Mucosa of stomach (tissue), 1 donor: ENCODE measurements around the gene SBK1.

Experiments
- H3K27me3 ChIP-seq: one replicate; pipeline ENCODE4 v1.7.0; 2013; ENCODE audit warnings: mild to moderate bottlenecking, low read length; ENCODE audit not compliant: control insufficient read depth, insufficient read depth
- H3K36me3 ChIP-seq: one replicate; pipeline ENCODE4 v1.7.0; 2013; ENCODE audit warnings: low read length; ENCODE audit not compliant: control insufficient read depth, insufficient read depth
- H3K4me1 ChIP-seq: one replicate; pipeline ENCODE4 v1.7.0; 2013; ENCODE audit warnings: mild to moderate bottlenecking, low read length; ENCODE audit not compliant: control insufficient read depth, insufficient read depth
- H3K4me3 ChIP-seq: one replicate; pipeline ENCODE4 v1.7.0; 2013; ENCODE audit warnings: low read length
- H3K9ac ChIP-seq: one replicate; pipeline ENCODE4 v1.7.0; 2013; ENCODE audit warnings: mild to moderate bottlenecking, low read length, moderate library complexity
- H3K9me3 ChIP-seq: one replicate; pipeline ENCODE4 v1.7.0; 2013; ENCODE audit warnings: mild to moderate bottlenecking, low read length, moderate library complexity; ENCODE audit not compliant: control insufficient read depth
- donor health status: Pancreatic carcinoma.

SBK1 gene

DNA sequence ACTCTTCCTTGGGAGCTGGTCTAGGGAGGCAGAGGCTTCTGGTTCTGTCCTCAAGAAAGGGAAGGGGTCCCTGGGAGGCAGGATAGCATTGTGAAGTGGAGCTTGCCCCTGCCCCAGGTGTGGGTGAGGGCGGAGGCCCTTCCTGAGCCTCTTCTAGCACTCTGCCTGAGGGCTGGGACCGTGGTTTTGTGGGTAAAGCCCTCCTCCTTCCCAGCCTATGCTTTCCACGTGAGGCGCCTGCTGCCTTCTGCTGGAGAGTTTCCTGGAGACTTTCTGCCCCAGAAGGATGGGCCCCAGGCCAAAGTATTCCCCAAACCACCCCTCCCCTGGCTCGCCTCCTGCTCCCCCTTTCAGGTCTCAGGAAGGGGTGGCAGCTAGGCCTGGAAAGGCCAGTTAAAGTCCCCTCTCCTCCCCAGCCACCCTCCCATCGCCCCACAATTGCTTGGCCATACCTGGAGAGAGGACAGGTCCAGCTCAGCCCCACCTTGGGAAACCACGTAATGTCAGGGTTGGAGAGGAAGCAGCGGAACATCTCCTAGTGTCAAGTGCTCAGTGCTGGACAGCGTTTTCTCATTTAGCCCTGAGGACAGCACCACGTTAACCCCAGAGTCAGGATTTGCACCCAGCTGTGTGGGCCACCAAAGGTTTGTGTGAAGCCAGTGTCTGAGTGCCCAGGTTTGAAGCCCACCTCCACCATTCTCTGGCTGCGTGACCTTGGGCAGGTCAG is 5.6 kb downstream of the SBK1 start:
- H3K4me1 ChIP-seq = peaks cover 7% of the 10 kb centered on the region
- H3K4me3 ChIP-seq = no peak overlapping the region
- peaks cover 20% of the 10 kb centered on the region for H3K27me3 ChIP-seq
- no peaks in the 10 kb centered on the region for H3K9me3 ChIP-seq
- H3K36me3 ChIP-seq = no peaks in the 10 kb centered on the region
- H3K9ac ChIP-seq = no peak overlapping the region

DNA sequence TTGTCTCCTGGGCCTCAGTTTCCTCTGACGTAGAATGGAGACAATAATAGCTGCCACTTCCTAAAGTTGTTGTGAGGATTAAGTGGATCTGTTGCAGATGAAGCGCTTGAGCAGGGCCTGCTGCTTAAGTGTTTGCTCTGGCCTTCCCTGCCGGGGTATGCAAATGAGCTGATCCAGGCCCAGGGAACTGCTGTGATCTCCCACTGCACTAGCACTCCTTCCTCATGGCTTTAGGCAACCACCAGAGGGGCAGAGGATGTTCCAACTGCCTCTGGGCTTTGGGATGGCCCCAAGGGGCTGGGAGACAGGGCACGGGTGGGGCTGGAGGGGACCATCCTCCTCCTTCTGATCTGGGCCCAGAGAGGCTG is 6.2 kb downstream of the SBK1 start:
- Histone ChIP-seq H3K9ac (no peak overlapping the region), H3K4me3 (no peak overlapping the region), H3K36me3 (no peaks in the 10 kb centered on the region), H3K9me3 (no peaks in the 10 kb centered on the region), H3K4me1 (peaks cover 1% of the 10 kb centered on the region), H3K27me3 (peaks cover 14% of the 10 kb centered on the region)

DNA sequence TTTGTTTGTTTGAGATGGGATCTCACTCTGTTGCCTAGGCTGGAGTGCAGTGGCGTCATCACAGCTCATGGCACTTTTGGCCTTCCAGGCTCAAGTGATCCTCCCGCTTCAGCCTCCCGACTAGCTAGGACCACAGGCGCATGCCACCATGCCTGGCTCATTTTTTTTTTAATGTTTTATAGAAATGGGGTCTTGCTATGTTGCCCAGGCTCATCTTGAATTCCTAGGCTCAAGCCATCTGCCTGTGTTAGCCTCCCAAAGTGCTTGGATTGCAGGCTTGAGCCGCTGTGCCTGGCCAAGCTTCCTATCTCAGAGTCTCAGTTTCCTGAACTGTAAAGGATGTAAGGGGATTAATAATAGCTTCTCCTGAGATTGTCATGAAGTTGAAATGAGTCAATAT is 8.0 kb downstream of the SBK1 start:
- no peaks in the 10 kb centered on the region for H3K27me3 ChIP-seq
- H3K9me3 ChIP-seq = no peaks in the 10 kb centered on the region
- H3K4me1 ChIP-seq = no peaks in the 10 kb centered on the region
- no peaks in the 10 kb centered on the region for H3K36me3 ChIP-seq
- H3K4me3 ChIP-seq = no peak overlapping the region
- H3K9ac ChIP-seq = no peak overlapping the region

DNA sequence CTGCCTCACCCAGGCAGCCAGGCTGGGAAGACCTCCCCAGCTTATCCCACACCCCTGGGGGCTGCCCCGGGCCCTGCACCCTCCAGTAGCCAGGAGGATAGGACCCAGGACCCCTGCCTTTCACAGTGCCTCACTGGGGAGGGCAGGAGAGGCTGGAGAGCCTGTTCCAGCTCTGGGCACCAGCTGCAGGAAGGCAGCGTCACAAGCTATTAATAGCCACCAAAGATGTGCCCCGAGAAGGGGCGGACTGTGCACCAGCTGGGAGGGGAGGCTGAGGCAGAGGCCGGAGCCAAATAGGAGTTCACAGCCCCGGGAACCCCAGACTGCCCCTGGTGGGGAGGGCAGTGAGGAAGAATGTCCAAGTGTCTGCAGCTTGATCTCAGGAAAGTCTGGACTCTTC is 8.8 kb downstream of the SBK1 start:
- H3K9me3 ChIP-seq = no peaks in the 10 kb centered on the region
- no peaks in the 10 kb centered on the region for H3K27me3 ChIP-seq
- no peak overlapping the region for H3K4me3 ChIP-seq
- H3K36me3 ChIP-seq = no peaks in the 10 kb centered on the region
- H3K9ac ChIP-seq = no peak overlapping the region
- H3K4me1 ChIP-seq = no peaks in the 10 kb centered on the region

DNA sequence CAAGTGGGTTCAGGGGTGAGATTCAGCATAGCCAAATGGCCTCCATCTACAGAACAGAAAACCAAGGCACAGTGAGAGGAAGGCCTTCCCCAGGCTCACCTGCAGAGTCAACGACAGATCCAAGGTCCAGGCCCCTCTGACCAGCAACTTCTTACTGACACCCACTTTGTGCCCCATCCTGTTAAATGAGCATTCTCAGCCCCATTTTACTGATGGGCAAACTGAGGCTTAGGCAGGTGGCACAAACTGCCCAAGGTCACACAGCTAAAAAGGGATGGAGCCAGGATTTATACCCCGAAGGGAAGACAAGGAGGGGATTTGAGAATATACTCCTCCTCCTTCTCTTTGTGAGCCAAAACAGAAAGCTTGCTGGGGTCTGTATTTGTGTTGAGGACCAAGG is 9.3 kb downstream of the SBK1 start:
- no peaks in the 10 kb centered on the region for H3K36me3 ChIP-seq
- no peaks in the 10 kb centered on the region for H3K9me3 ChIP-seq
- H3K27me3 ChIP-seq = no peaks in the 10 kb centered on the region
- H3K4me1 ChIP-seq = no peaks in the 10 kb centered on the region
- H3K4me3 ChIP-seq = no peak overlapping the region
- no peak overlapping the region for H3K9ac ChIP-seq

DNA sequence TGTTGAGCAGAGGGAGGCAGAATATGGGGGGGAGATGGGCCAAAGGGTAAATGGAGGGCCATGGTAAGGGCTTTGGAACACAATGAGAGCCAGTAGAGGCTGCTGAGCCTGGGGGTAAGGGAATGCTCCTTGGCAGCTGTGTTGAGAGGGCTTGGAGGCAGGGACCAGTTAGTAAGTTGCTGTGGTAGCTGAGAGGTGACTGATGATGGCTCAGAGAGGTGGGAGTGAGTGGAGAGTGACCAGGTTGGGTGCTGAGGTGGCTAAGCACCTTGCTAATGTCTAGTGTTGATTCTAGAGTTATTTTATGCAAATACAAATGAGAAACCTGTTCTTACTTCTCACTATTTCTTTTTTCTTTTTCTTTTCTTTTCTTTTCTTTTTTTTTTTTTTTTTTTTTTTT is 10.8 kb downstream of the SBK1 start:
- H3K9ac ChIP-seq = no peak overlapping the region
- no peaks in the 10 kb centered on the region for H3K27me3 ChIP-seq
- no peak overlapping the region for H3K4me3 ChIP-seq
- no peaks in the 10 kb centered on the region for H3K9me3 ChIP-seq
- H3K36me3 ChIP-seq = no peaks in the 10 kb centered on the region
- H3K4me1 ChIP-seq = no peaks in the 10 kb centered on the region

DNA sequence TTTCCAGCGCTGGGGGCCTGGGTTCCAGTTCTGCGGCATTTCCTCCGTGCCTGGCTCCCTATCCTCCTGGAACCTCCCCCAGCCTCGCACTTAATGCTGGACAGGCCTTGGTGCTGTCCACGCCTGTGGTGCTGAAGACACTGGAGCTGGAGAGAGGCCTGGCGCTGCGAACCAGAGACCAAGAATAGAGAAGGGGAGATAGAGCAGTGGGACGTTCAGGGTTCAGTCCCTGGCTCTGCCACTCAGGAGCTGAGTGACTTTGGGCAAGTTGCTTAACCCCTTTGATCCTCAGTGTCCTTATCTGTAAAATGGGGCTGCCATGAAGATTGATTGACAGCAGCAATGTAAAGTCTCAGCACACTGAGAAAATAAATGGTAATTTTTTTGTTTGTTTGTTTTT is 11.9 kb downstream of the SBK1 start:
- H3K9me3 ChIP-seq = no peaks in the 10 kb centered on the region
- H3K4me3 ChIP-seq = no peak overlapping the region
- no peaks in the 10 kb centered on the region for H3K27me3 ChIP-seq
- H3K4me1 ChIP-seq = no peaks in the 10 kb centered on the region
- no peak overlapping the region for H3K9ac ChIP-seq
- H3K36me3 ChIP-seq = no peaks in the 10 kb centered on the region

DNA sequence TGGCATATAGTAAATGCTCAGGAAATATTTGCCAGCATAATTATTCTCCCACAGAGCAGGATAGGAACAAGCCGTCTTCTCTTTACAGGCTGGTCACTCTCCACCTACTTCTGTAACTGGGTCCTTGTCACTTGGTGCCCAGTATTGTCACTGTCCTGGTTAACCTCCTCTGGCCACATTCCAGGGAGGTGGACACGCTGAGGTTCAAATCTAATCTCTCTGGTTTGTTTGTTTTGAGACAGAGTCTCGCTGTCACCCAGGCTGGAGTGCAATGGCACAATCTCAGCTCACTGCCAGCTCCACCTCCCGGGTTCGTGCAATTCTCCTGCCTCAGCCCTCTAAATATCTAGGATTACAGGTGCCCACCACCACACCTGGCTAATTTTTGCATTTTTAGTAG is 15.6 kb downstream of the SBK1 start:
- Histone ChIP-seq H3K27me3 (no peaks in the 10 kb centered on the region), H3K36me3 (no peaks in the 10 kb centered on the region), H3K9me3 (no peaks in the 10 kb centered on the region), H3K9ac (no peak overlapping the region), H3K4me3 (no peak overlapping the region), H3K4me1 (no peaks in the 10 kb centered on the region)

DNA sequence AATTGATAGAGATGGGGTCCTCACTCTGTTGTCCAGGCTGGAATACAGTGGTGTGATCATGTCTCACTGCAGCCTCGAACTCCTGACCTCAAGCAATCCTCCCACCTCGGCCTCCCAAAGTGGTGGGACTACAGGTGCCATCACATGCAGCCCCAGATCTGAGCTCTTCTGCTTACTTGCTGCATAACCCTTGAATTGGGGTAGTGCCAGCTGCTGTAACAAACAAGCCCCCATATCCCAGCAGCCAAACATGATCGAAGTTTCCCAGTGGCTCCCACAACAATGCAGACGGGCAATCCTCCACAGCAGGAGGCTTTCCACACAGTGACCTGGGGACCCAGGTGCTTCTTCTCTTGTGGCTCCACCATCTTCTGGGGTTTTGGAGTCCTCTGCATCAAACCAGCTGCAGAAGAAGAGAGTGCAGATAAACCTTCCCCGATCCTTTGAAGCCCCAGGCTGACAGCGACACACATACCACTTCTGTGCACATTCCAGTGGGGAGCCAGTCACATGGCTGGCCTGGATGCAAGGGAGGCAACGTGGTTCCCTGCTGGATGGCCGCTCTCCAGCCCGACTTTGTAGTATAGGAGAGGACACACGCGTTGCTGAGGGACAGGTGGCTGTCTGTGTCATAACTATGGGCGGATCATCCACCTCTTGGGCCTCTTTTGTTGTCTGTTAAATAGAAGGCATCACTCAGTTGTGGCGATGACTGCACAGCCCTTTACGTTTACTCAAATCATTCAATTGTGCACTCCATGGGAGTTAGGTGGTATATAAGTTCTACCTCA is 16.7 kb downstream of the SBK1 start:
- H3K9me3 ChIP-seq = no peaks in the 10 kb centered on the region
- H3K4me1 ChIP-seq = no peaks in the 10 kb centered on the region
- H3K9ac ChIP-seq = no peak overlapping the region
- no peaks in the 10 kb centered on the region for H3K36me3 ChIP-seq
- H3K27me3 ChIP-seq = no peaks in the 10 kb centered on the region
- H3K4me3 ChIP-seq = no peak overlapping the region

DNA sequence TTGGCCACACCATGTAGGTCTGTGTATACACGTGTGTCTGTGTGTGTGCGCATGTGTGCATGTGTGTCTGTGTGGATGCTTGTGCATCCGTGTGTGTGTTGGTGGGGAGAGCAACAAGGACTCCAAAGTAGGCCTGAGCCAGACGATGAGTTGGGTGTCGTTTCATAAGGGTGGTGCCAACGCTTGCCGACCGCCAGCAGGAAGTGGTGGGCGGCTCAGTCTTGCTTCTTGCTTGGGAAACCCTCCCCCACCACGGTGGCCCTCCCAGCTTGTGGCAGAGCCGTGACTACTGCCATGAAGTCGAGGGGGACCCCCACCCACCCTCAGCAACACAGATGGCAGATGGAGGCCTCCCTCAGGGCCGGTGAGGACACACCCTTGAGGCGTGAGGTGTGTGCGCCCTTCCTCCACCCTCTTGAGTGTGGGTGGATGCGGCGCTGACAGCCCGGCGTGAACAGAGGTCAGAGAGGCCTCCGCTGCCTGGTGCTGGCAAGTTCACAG is 17.5 kb downstream of the SBK1 start:
- H3K9ac ChIP-seq = no peak overlapping the region
- H3K4me3 ChIP-seq = no peak overlapping the region
- no peaks in the 10 kb centered on the region for H3K4me1 ChIP-seq
- H3K27me3 ChIP-seq = no peaks in the 10 kb centered on the region
- H3K36me3 ChIP-seq = no peaks in the 10 kb centered on the region
- H3K9me3 ChIP-seq = no peaks in the 10 kb centered on the region

DNA sequence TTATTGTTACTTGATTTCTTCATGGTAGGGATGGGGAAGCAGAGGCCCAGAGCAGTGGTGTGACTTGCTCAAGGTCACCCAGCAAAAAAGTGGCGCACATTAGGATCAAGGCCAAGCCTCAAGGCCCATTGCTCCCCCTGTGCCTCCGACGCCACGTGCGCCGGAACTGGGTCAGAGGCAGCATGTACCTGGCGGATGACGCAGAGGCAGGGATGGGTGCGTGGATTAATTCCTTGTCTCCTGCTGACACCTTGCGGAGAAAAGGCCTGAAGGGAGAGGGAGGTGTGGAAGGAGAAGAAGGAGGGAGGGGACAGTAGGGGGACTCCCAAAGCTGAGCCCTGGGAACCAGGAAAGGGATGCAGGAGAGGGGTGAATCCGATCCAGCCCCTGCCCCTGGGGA is 18.5 kb downstream of the SBK1 start:
- Histone ChIP-seq H3K9ac (no peak overlapping the region), H3K27me3 (no peaks in the 10 kb centered on the region), H3K9me3 (no peaks in the 10 kb centered on the region), H3K36me3 (no peaks in the 10 kb centered on the region), H3K4me1 (no peaks in the 10 kb centered on the region), H3K4me3 (no peak overlapping the region)

DNA sequence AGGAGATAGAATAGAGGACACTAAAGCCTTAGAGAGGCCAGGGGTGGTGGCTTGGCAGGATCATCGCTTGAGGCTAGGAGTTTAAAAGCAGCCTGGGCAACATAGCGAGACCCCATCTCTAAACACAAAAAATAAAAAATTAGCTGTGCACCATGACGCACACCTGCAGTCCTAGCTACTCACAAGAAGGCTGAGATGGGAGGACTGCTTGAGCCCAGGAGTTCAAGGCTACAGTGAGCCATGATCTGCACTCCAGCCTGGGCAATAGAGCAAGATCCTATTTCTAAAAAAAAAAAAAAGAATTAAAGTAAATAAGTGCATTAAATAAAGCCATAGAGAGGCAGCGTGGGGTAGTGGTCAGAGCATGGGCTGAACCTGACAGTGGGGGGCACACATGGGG is 19.1 kb downstream of the SBK1 start:
- Histone ChIP-seq H3K9me3 (no peaks in the 10 kb centered on the region), H3K4me3 (no peak overlapping the region), H3K4me1 (no peaks in the 10 kb centered on the region), H3K36me3 (no peaks in the 10 kb centered on the region), H3K27me3 (no peaks in the 10 kb centered on the region), H3K9ac (no peak overlapping the region)
